ELF-1 (cell line): ENCODE measurements around the gene AJAP1.
"Not testable (repeated sequence)": the region's sequence is repeated elsewhere in the genome, so short reads cannot be mapped to it uniquely, and the experiment has no call there.

ENCODE experiments used
- DNase-seq: peaks from one replicate; pipeline ENCODE4 v3.0.0-alpha.2; 2016; ENCODE audit warnings: low read depth, low spot score

The AJAP1 gene

DNA sequence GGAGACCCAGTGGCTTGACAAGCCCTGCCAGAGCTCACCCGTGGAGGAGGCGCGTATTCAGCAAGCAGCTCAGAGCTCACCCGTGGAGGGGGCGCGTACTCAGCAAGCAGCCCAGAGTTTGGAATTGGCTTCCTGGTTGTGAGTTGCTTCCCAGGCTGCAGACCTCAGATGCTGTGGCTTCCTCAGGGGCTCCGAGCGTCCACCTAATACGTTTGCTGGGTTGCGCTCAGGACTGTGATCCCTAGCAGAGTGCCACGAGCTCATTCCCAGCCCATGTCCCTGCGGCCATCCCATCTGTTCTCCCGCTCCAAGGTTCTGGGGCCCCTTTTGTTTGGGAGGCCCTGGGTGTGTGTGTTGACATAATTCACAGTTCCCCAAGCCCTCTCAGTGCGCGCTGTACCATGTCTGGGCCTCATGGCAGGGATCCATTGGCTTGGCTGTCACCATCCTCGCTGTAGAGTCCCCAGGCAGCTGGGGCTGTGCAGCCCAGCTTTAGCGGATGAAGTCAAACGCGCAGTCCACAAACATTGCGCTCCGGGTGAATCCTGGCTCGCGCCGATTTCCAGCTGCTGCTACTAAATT lies 3.6 kb downstream of the AJAP1 start:
- peak; percentile 16 for DNase-seq

DNA sequence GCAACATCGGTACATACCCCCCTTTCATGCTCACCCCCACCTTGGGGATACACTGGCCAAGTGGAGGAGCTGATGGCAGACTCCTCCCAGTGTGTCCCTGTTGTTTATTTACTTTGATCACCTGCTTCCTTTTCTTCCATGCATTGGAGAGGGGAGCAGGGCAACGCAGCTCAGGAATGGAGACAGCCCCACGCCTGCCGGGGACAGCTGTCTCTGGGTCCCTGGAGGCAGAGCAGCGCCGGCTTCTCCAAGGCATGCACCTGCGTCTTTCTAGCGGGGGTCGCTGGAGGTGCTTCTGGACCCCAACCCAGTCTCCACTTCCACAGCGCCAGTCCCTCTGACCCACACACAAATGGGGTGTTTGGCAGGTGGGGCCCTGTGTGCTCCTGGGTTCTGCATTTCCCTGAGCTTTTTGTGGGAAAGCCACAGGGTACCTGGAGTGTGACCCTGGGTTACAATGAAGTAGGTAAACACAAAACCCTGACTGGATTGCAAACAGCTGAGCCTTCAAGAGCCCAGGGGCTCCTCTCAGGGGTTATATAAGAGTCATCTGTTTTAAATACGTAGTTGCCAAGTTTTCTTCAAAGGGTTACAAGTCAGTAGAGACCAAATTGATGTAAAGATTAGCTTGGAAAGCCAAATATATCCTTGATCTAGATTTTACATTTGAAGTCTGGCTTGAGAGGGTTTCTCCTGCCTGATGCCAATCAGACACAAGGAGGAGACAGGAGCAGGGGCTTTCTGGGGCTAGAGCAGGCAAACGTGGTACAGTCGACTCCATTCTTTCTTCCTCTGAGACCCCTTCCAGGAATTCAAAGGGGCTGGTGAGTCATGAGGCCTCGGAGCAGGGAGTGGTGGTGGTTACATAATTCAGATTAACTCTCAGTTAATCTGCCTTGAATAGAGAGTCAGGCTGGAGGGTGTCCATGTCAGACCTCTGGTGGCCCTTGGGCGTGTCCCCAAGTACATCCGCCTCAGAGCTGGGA lies 4.5 kb downstream of the AJAP1 start:
- DNase-seq: peak; percentile 30

DNA sequence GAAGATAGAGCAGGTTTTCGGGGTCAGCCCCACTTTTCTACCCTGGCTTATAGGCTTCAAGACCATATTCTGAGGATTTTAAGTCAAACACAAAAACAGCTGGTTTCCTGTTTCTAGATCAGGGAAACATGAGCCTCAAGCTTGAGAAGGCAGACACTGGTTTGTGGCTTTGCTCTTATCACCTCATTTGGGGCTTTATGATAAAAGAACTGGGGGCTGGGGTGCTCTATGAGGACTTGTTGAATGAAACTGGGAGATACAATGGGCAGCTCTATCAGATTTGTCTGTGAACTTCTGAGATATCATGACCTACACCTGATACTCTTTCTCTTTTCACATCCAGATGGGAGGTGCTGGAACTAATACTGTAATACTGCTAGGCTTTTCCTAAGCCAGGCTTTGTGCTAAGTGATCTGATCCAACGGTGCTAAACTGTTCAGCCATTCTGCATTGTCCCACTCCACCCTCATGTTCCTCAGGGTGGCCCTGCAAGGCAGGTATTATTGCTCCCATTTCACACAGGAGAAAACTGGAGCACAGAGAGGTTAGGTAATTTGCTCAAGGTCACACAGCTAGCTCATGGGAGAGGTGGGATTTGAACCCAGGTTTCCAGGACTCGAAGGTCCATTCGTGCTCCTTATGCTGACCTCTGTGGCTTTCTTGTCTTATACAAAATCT lies 6.6 kb downstream of the AJAP1 start:
- DNase-seq: no peak

DNA sequence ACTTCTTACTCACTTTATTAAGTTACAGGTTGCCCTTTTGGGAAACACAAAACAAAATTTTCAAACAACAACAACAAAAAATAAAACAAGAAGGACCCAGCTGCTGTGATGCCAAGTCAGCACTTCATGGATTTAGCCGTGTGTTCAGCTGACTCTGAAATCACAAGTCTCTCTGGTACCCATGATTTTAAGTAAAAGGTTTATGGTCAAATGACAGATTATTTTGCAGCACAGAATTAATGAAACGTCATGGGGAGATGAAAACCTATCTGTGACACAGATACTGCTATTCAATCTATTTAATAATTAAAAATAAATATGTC lies 7.1 kb downstream of the AJAP1 start:
- DNase-seq: no peak

DNA sequence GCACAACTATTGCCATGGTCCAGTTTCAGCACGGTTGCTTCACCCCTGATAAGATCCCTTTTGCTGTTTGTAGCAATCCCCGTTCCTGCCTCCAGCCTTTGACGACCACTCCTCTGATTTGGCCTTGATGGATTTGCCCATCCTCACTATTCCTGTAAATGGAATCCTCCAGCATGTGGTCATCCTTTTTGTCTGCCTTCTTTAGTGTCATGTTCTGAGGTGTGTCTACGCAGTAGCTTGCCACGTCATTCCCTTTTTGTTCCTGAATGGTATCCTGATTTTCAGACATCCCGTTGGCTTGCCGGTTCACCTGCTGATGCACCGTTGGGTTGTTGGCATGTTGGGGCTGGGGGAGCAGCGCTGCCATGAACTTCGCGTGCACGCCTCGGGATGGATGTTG lies 7.8 kb downstream of the AJAP1 start:
- no peak for DNase-seq

DNA sequence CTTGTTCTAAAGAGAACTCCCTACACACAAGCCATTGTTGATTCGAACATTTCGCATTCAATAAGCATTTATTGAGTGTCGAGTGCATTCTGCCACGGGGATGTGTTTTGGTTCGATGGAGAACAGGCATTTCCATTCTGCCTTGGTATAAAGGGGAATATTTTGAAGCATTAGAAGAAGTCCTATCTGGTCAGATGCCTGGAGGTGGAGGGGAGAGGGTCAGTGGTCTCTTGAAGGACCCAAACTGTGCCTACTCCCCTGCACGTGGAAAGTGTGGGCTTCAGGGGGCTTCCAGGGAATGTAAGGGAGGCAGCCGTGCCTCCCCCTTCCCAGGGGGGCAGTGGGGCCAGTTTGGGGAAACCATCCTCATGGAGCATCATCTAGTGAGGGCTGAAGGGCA lies 8.3 kb downstream of the AJAP1 start:
- DNase-seq: no peak

DNA sequence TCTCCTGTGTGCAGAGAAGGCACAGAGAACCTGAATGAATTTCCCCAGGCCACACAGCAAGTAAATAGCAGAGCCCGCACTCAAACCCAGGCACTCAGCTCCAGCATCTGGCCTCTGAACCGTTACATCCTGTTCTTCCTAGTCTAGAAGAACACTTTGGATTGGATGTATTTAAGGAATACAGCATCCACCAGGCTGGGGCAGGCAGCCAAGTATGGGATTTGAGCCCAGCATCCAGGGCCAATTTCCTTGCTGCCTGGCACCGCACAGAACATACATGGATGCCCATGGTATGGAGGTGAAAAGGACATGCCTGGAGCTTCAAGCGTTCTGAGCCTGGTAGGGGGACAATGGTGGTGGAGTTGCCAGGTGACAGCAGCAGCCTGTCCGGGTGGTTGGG lies 9.7 kb downstream of the AJAP1 start:
- no peak for DNase-seq

DNA sequence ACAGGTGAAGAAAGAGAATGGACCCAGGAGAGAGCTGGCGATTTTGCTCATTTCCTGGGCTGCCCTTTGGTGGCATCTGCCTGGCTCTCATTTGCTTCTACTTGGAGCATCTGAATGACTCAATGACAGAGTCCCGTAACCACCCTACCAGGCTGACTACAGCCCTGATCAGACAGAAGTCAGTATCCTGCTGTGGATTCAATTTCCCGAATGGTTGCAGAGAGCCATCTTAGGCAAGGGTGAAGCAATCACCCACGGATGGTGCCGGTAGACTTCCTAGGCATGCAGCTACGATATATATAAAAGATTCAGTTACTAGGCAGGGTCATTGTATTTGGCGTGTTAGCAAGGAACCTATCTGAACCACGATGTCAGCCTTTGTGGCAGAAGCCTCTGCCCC lies 10.2 kb downstream of the AJAP1 start:
- no peak for DNase-seq

DNA sequence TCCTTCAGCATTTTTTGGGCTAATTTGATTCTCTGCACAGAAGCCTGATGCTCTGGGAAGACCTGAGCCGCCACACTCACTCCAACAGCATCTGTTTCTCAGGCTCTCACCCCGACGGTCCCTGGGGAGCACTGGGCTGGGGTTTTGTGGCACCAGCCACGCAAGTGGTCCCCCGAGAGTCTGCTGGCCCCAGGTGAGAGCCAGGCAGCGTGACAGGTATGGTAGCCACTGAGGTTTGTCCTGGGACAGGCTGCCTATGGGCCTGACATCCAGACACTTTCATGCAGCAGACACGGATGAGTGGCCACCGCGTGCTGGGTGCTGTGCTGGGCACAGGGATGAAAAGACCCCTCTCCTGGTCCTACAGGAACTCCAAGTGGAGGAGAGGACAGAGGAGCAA lies 11.0 kb downstream of the AJAP1 start:
- DNase-seq: no peak

DNA sequence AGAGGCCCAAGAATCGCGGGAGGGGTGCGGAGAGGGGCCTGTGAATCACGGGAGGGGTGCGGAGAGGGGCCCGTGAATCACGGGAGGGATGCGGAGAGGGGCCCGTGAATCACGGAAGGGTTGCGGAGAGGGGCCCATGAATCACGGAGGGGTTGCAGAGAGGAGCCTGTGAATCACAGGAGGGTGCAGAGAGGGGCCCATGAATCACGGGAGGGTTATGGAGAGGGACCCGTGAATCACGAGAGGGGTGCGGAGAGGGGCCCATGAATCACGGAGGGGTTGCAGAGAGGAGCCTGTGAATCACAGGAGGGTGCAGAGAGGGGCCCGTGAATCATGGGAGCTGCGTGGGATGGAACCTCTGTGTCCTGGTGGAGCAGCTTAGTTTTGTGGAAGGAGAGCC lies 12.3 kb downstream of the AJAP1 start:
- not testable (repeated sequence) for DNase-seq

DNA sequence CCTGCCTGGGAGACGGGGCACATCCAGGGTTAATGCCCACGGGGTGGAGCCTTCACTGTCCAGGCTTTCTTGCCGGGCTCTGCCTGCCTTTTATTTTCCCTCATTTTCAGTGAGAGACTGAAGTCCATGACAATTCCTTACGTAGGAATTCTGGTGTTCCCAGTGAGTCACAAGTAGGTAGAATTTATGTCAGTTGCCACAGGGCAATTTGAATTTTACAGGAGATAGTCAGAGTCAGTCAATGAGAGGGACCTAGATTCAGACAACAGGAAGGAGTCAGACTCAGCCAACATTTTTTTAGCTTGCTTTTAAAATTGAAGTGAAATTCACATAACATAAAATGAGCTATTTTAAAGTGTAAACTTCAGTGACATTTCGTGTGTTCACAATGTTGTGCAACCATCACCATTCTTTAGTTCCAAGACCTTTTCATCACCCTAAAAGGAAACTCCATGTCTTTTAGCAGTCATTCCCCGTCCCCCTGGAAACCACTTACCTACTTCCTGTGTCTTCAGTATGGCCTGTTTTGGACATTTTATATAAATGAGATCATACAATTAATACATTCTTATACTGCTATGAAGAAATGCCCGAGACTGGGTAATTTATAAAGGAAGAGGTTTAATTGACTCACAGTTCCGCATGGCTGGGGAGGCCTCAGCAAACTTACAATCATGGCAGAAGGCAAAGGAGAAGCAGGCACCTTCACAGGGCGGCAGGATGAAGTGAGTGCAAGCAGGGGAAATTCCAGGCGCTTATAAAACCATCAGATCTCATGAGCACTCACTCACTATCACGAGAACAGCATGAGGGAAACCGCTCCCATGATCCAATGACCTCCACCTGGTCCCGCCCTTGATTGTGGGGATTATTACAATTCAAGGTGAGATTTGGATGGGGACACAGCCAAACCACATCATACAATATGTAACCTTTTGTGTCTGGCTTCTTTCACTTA lies 14.6 kb downstream of the AJAP1 start:
- no peak for DNase-seq

DNA sequence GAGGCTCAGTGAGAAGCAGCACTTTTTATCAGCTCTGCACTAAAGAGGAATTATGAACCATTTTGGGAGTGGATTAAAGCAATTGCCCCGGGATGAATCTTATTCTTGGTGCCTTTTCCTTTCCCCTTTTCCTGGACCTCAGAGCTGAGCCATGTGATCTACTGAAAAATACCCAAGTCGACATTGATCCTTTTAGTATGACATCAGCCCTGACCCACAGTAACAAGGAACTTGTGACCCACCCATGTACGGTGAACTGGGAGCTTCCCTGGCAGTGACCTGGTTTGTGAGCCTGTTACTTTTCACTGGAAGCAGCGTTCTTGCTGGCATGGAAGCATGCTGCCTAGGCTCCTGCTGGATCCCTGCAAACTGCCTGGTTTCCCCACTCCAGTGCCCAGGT lies 15.9 kb downstream of the AJAP1 start:
- no peak for DNase-seq

DNA sequence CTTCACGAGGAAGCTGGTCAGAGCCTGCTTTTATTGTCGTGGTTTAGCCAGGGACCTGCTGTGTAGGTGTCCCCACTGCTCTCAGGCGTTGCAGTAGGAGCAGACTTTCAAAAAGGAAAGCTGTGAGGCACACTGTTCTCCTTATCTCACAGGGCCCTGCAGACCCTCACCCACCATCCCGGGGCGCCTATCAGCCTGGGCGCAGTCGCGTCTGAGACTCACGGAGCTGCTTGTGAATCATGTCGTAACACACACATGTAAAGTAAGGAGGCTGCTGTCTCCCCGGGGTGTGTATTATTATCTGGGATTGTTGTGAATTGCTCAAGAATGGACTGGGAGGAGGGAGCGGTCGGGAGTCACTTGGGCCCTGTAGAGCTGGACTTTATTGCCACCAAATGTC lies 17.4 kb downstream of the AJAP1 start:
- no peak for DNase-seq

DNA sequence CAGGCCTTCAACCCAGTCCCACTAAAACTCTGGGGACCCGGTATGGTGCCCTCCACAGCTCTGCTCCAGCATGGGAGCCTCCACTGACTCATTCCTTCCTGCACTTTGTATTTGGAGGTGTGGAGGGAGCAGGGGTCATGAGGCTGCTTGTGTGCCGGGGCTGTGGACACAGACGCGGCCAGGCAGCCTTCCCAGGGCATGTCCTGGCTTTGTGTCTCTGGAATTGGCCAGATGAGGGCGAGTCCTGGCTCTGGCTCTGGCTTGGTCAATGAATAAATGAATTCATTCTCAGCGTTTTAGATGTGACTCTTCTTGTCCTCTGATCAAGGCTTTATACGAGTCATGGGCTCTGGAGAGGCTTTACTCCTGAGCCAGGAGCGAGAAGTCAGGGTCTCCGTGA lies 19.1 kb downstream of the AJAP1 start:
- no peak for DNase-seq

DNA sequence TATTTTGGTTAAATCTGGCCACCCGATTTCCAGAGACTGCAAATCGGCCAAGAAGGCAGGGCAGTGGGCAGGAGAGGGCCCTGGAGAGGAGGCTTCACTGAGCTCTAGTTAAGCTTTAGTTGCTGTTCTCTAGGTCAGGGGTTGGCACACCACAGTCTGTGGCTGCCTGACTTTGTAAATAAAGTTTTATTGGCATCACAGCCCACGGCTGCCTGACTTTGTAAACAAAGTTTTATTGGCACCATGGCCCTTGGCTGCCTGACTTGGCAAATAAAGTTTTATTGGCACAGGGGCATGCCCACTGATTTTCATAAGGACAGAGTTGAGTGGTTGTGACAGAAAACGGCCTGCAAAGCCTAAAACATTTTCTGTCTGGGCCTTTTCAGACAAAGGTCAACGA lies 19.7 kb downstream of the AJAP1 start:
- no peak for DNase-seq

DNA sequence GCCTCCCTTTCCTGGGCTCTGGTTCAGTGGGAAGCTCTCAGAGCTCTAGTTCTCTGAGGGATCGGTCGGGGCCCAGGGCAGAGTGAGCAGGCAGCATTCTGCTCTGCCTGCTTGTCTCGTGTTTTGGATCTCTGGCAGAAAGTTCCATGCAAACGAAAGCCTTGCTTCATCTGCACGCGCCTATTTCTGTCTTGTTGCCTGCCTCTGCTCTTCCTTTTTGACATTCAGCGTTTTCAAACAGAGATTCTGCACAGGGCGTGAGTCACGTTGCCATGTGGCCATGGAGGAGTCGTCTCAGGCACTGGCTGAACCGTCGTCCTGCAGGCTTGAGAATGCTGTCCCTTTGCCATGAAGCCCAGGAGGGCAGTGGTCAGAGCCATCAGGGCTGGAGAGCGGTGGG lies 20.3 kb downstream of the AJAP1 start:
- DNase-seq: no peak

DNA sequence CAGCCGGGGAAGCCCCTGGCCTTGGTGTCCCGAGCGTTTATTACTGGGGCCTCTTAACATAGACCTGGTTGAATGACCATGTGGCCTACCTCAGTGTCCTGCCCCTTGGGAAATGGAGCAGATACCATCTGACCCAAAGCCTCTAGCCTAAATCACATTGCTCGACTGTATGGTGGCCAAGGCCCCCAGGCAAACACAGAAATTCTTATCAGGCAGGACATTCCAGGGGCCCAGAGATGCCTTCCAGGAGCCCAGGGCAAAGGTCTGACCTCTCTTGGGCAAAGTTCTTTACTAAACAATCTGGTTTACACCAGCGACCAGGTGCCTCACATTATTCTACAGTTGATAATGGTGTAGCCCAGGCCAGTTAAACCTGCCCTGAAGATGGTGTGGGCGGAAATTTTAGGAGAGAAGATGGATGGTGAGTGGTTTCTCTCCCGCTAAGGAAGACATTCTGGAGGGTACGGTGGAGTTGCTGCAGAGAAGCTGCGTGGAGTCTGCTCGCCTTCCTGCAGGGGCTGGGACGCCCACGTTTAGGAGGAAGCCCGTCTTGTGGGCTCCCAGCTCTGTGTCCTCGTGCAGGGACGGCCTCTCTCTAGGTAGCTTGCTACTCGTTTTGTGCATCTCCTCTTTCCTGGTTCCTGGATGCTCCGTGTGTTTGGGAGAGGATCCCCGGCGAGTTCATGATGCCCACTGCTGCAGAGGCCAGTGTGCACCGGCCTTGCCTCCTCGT lies 21.2 kb downstream of the AJAP1 start:
- peak; percentile 69 for DNase-seq

DNA sequence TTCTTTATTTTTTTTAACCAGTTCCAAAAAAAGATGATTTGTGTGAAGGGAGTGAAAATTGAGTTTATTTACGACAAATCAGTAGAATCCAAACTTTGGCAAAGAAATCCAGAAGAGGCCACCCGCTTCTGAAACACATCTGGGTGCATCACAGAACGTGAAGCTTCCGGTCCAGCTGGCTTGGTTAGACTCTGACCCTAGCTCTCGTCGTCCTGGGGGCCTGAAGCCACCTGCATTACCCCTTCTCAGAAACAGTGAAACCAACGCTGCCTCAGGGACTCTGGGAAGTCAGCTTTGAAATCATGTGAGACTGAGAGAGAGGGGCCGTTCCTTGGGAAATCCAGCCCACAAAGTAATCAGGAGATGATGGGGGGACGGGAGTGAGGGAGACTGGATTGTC lies 21.8 kb downstream of the AJAP1 start:
- no peak for DNase-seq

DNA sequence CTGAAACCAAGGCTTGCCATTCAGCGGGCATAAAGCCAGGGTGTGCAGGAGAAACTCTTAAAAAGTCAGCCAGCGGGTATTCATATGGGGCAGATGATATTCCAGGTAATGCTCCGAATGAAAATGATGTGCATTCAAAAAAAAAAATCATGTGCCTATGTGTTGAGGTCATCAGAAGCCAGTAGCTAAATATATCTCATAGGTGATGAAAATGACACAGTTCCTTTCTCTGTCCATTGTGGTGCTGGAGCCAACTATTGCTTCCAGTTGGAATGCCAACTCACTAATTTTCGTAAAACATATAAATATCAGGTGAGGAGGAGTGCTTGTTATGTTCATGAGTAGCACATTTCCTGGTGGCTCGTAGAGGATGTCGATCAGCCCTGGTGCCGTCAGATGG lies 23.2 kb downstream of the AJAP1 start:
- DNase-seq: no peak

DNA sequence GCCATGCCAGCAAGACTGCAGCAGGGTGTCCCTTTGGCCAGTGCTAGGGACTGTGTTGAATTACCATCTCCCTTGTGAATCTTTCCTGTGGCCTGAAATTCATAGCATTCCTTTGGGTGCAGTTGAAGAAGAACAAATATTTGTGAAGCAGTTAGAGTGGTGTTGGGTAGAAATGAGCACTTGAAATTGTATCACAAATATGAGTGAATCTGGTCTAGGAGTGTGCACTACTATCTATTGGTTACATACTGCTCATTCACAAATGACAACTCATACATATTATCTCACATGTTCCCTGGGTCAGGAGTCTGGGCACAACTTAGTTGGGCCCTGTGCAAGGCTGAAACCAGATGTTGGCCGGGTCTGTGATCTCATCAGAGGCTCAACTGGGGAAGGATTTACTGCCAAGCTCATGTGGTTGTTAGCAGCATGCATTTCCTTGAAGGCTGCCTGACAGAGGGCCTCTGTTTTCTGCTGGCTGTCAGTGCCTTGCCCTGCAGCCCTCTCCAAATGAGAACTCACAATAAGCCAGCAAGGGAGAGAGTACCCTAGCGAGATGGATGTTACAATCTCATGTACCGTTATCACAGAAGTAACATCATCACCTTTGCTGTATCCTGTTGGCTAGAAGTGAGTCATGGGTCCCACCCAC lies 23.8 kb downstream of the AJAP1 start:
- DNase-seq: no peak

DNA sequence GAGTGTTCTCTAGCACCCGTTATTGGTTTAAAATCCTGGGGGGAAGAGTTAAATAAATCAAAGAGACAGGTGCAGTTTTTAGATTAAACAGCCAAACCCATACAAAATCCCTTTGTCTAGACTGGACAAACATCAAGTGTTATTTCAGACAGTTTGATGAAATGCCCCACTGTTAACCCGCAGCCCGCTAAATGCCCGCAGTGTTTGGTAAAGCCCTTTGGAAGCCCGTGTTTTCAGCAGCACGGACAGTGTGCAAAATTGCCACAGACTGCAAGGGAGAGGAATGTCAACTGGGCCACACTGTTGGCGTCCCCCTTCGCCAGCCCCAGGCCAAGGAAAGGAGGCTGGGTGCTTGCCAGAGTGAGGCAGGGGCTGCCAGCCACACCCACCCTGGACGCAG lies 26.6 kb downstream of the AJAP1 start:
- DNase-seq: no peak
